Gastrocnemius medialis (tissue), 4 donors: ENCODE results near the gene PFKFB3.

Experiments
- CTCF ChIP-seq, 5 experiments: fragments of 450-650 bp in 3 of 5; fragments of 200-600 bp in 2 of 5; sonication (generic) in 2 of 5; IDR thresholded peaks in 4 of 5; conservative IDR thresholded peaks in 1 of 5; 1 replicate in 4 of 5; 2 replicates in 1 of 5; pipeline ENCODE4 v1.5.1; 2016 to 2019; ENCODE audit warnings: antibody characterized with exemption in 5 of 5, mild to moderate bottlenecking in 3 of 5, moderate library complexity in 3 of 5
- POLR2A ChIP-seq, 2 donors: fragments of 450-650 bp; IDR thresholded peaks; one replicate each; pipeline ENCODE4 v1.6.1; 2017; ENCODE audit warnings: antibody characterized with exemption in 2 of 2, mild to moderate bottlenecking in 2 of 2, moderate library complexity in 2 of 2

GRCh38 chr10:6280291-6280690, 77.6 kb downstream of the PFKFB3 start:
- TF ChIP-seq CTCF (IDR thresholded peaks at IDR 0.05 in 4 of 5, conservative IDR thresholded peaks at IDR 0.05 in 1 of 5) (no peak), POLR2A (IDR thresholded peaks at IDR 0.05) (no peak)
